Gastroesophageal sphincter (tissue), 4 donors: ENCODE measurements around the gene TMEM127. TPM values are rescaled to one million over a fixed set of nuclear protein-coding genes. Genes with fewer than 3 reads are reported as not detected.

Source experiments
- ATAC-seq: fragments of 150-250 bp; one replicate; pipeline ENCODE4 v1.9.1; 2016; ENCODE audit warnings: mild to moderate bottlenecking, moderate library complexity
- H3K27ac ChIP-seq, 4 donors: fragments of 200-600 bp; sonication (generic) in 3 of 4; 1 replicate in 3 of 4; 2 replicates in 1 of 4; pipeline ENCODE4 v1.5.1; 2016 to 2019
- H3K27me3 ChIP-seq: fragments of 200-600 bp; sonication (generic); one replicate; pipeline ENCODE4 v1.5.1; 2019
- H3K36me3 ChIP-seq, 2 donors: fragments of 200-600 bp; sonication (generic); one replicate each; pipeline ENCODE4 v1.5.1; 2019; ENCODE audit warnings: control low read depth in 1 of 2
- H3K4me1 ChIP-seq, 3 donors: fragments of 200-600 bp; sonication (generic); 1 replicate in 2 of 3; 2 replicates in 1 of 3; pipeline ENCODE4 v1.5.1; 2016 to 2019; ENCODE audit warnings: control low read depth in 2 of 3
- H3K4me3 ChIP-seq, 2 donors: fragments of 200-600 bp; sonication (generic); one replicate each; pipeline ENCODE4 v1.5.1; 2019; ENCODE audit warnings: mild to moderate bottlenecking in 1 of 2, moderate library complexity in 1 of 2
- H3K9me3 ChIP-seq, 3 donors: fragments of 200-600 bp; sonication (generic); one replicate each; pipeline ENCODE4 v1.5.1; 2017 to 2019; ENCODE audit warnings: control low read depth in 2 of 3
- CTCF ChIP-seq, 4 experiments: fragments of 200-600 bp in 2 of 4; fragments of 450-650 bp in 2 of 4; sonication (generic) in 1 of 4; IDR thresholded peaks; one replicate each; pipeline ENCODE4 v1.5.1; 2017 to 2019; ENCODE audit warnings: antibody characterized with exemption in 4 of 4, mild to moderate bottlenecking in 2 of 4, moderate library complexity in 2 of 4
- EP300 ChIP-seq: sonication (generic); formaldehyde crosslinking; IDR thresholded peaks from one replicate; pipeline ENCODE4 v1.6.1; 2017; ENCODE audit warnings: antibody characterized with exemption, mild to moderate bottlenecking
- POLR2A ChIP-seq, 2 donors: fragments of 450-650 bp; IDR thresholded peaks; one replicate each; pipeline ENCODE4 v1.6.1; 2017; ENCODE audit warnings: antibody characterized with exemption in 2 of 2, mild to moderate bottlenecking in 2 of 2, moderate library complexity in 1 of 2
- POLR2AphosphoS5 ChIP-seq: sonication (generic); formaldehyde crosslinking; IDR thresholded peaks from one replicate; pipeline ENCODE4 v1.6.1; 2017; ENCODE audit warnings: antibody characterized with exemption
- WGBS, 2 donors: methylation state at CpG; one replicate each; pipeline ENCODE4 v1.1.5; 2018; ENCODE audit warnings: low coverage in 1 of 2; 5-methylcytosine and 5-hydroxymethylcytosine counted together
- total RNA-seq, 4 donors: library from RNA; depleted of rRNA; stranded (reverse); fragments of >200 nt; gene quantifications; one replicate each; pipeline ENCODE4 v1.1.0, GENCODE V29; 2016

The TMEM127 gene
- total RNA-seq, 4 donors from 2014 or later: 39.4 to 73.8 (median 43.9) TPM

- Histone ChIP-seq H3K27ac (peak overlapping the region; percentile 82 to 99 (median 96)), H3K9me3 (no peaks in the 10 kb centered on the region), H3K27me3 (no peaks in the 10 kb centered on the region), H3K36me3 (peaks cover 0 to 6% of the 10 kb centered on the region in 2 donors), H3K4me1 (peaks cover 14 to 65% (median 39%) of the 10 kb centered on the region in 3 donors), H3K4me3 (peak overlapping the region; percentile 71 to 84)
- ATAC-seq: no peak
- 0 to 2% methylated on average over 10 to 11 of the region's 12 CpGs for WGBS, 2 donors
- TF ChIP-seq POLR2AphosphoS5 (no peak), POLR2A (IDR thresholded peaks at IDR 0.05) (no peak), EP300 (no peak), CTCF (IDR thresholded peaks at IDR 0.05) (no peak)
These were observed 58.0 kb downstream of the TMEM127 start for GRCh38 chr2:96207774-96208142.

- peaks cover 0 to 2% of the 10 kb centered on the region in 2 donors for H3K36me3 ChIP-seq
- no peak for ATAC-seq
- H3K4me1 ChIP-seq: peaks cover 15 to 70% (median 44%) of the 10 kb centered on the region in 3 donors
- peak overlapping the region; percentile 71 to 84 for H3K4me3 ChIP-seq
- TF ChIP-seq EP300: no peak
- no peak for TF ChIP-seq POLR2A (IDR thresholded peaks at IDR 0.05)
- TF ChIP-seq POLR2AphosphoS5: no peak
- TF ChIP-seq CTCF (IDR thresholded peaks at IDR 0.05): no peak
- 6 to 7% methylated on average over 8 of the region's 11 CpGs for WGBS, 2 donors
- no peaks in the 10 kb centered on the region for H3K9me3 ChIP-seq
- H3K27me3 ChIP-seq: no peaks in the 10 kb centered on the region
- H3K27ac ChIP-seq: peak overlapping the region; percentile 82 to 99 (median 96)
These were observed 58.6 kb downstream of the TMEM127 start for GRCh38 chr2:96207073-96207773.

DNA sequence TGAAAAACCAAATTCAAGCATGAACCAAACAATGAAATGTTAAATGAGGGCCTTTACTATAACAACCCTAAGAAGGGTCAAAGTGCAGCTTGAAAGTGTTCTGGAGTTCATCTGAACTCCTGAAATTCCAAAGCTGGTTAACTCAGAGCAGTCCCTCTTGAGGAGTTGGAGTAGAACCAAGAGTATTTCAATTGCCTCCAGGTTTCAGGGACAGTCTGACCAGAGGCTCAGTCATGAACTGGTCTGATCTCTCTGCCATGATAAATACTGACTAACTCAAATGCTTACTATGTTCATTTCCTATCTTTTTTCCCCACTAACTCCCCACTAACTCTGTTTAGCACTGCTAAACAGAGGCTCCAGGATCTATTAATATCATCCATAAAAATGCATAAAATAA, 59.9 kb downstream of the TMEM127 start:
- H3K9me3 ChIP-seq: no peaks in the 10 kb centered on the region
- no peak for TF ChIP-seq POLR2A (IDR thresholded peaks at IDR 0.05)
- TF ChIP-seq CTCF (IDR thresholded peaks at IDR 0.05): no peak
- no peak for TF ChIP-seq EP300
- no peak for TF ChIP-seq POLR2AphosphoS5
- peaks cover 19 to 84% (median 51%) of the 10 kb centered on the region in 3 donors for H3K4me1 ChIP-seq
- no peaks in the 10 kb centered on the region for H3K27me3 ChIP-seq
- no peaks in the 10 kb centered on the region for H3K36me3 ChIP-seq
- H3K27ac ChIP-seq: peak overlapping the region; percentile 55 to 70 (median 67)
- no peak overlapping the region for H3K4me3 ChIP-seq
- ATAC-seq: no peak

- no peaks in the 10 kb centered on the region for H3K9me3 ChIP-seq
- peaks cover 23 to 87% (median 51%) of the 10 kb centered on the region in 3 donors for H3K4me1 ChIP-seq
- WGBS, 2 donors: 18 to 24% methylated on average over 6 of the region's 6 CpGs
- no peak overlapping the region for H3K4me3 ChIP-seq
- no peak for TF ChIP-seq POLR2A (IDR thresholded peaks at IDR 0.05)
- TF ChIP-seq POLR2AphosphoS5: peak; percentile 14
- peak overlapping the region; percentile 66 to 70 (median 68) for H3K27ac ChIP-seq
- no peaks in the 10 kb centered on the region for H3K36me3 ChIP-seq
- no peaks in the 10 kb centered on the region for H3K27me3 ChIP-seq
- ATAC-seq: no peak
These were observed 60.8 kb downstream of the TMEM127 start for GRCh38 chr2:96204836-96205624.

DNA sequence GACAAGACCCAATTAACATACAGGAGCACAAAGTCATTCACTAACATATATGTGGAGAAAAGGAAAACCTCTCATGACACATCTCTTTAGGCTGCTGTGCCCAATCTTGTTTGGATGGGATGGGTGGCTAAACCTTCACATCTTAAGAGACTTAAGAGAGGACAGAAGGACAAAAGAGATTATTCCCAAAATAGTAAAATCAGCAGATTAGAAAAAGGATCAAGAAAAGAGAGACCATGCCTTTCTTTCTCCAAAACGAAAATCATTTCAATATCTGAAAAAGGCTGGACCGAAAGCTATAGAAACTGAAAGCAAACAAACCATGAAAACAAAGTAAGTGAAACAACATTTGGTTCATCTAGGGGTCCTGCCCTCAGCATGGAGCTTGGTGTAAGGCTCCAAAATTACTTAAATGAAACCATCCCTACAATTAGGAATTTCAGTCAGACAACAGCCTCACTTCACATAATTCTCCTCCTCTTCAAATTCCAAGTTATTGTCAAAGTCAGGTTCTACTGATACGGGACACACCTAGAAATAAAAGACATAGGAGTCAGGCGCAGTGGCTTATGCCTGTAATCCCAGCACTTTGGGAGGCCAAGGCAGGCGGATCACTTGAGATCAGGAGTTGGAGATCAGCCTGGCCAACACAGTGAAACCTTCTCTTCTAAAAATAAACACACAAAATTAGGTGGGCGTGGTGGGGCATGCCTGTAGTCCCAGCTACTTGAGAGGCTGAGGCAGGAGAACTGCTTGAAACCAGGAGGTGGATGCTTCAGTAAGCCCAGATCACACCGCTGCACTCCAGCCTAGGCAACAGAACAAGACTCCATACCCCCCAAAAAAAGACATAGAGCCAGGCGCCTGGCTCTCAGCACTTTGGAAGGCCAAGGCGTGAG, 62.4 kb downstream of the TMEM127 start:
- no peaks in the 10 kb centered on the region for H3K27me3 ChIP-seq
- no peaks in the 10 kb centered on the region for H3K36me3 ChIP-seq
- peaks cover 23 to 93% (median 50%) of the 10 kb centered on the region in 3 donors for H3K4me1 ChIP-seq
- 52 to 55% methylated on average over 3 to 4 of the region's 9 CpGs for WGBS, 2 donors
- no peak for ATAC-seq
- TF ChIP-seq POLR2A (IDR thresholded peaks at IDR 0.05): no peak
- no peak for TF ChIP-seq POLR2AphosphoS5
- TF ChIP-seq CTCF (IDR thresholded peaks at IDR 0.05): no peak
- TF ChIP-seq EP300: no peak
- H3K27ac ChIP-seq: peak overlapping the region in 3 of 4 donors; percentile 66 to 71 (median 68)
- H3K9me3 ChIP-seq: no peaks in the 10 kb centered on the region
- no peak overlapping the region for H3K4me3 ChIP-seq
